NOMO-1 treated with dmso at 0.1 percent for 144 hours (cell line): ENCODE data around the gene IL17RE.
A peak's percentile ranks its signal among the peaks of the same experiment; 100 is the strongest.
"Not testable (repeated sequence)": the region's sequence is repeated elsewhere in the genome, so short reads cannot be mapped to it uniquely, and the experiment has no call there.

Experiments
- DNase-seq: peaks from one replicate; lab custom pipeline; 2025; ENCODE audit not compliant: unreplicated experiment; lab: John Stamatoyannopoulos, UW

The IL17RE gene

GRCh38 chr3:9932843-9933560 lies 30.4 kb downstream of the IL17RE start:
- peak; percentile 81 for DNase-seq

- DNase-seq, result peak; percentile 96
Observed at GRCh38 chr3:9933561-9934234, 31.1 kb downstream of the IL17RE start, which contains the start of gene CRELD1. Gene CRELD1, plus strand, starts transcription at chr3:9933834. Its CDS starts 605 bp downstream, at chr3:9934439.

GRCh38 chr3:9934235-9934621 lies 31.6 kb downstream of the IL17RE start:
- no peak for DNase-seq

- no peak for DNase-seq
Observed at GRCh38 chr3:9934993-9935392, 32.3 kb downstream of the IL17RE start.

- no peak for DNase-seq
Observed at GRCh38 chr3:9935966-9936510, 33.4 kb downstream of the IL17RE start.

GRCh38 chr3:9937486-9938238 lies 35.0 kb downstream of the IL17RE start:
- no peak for DNase-seq

GRCh38 chr3:9938966-9939365 lies 36.3 kb downstream of the IL17RE start:
- no peak for DNase-seq

- not testable (repeated sequence) for DNase-seq
Observed at GRCh38 chr3:9939906-9940305, 37.3 kb downstream of the IL17RE start.

GRCh38 chr3:9940746-9941145 lies 38.1 kb downstream of the IL17RE start:
- no peak for DNase-seq

- DNase-seq, result no peak
Observed at GRCh38 chr3:9942164-9942563, 39.5 kb downstream of the IL17RE start.

GRCh38 chr3:9942934-9943690 lies 40.5 kb downstream of the IL17RE start:
- no peak for DNase-seq

- DNase-seq, result no peak
Observed at GRCh38 chr3:9944271-9944670, 41.6 kb downstream of the IL17RE start.

GRCh38 chr3:9945358-9945757 lies 42.7 kb downstream of the IL17RE start:
- DNase-seq, result no peak

GRCh38 chr3:9946112-9947024 lies 43.7 kb downstream of the IL17RE start:
- no peak for DNase-seq

- DNase-seq, result no peak
Observed at GRCh38 chr3:9947025-9947995, 44.7 kb downstream of the IL17RE start.

GRCh38 chr3:9948586-9948985 lies 45.9 kb downstream of the IL17RE start:
- no peak for DNase-seq

- DNase-seq, result no peak
Observed at GRCh38 chr3:9949115-9949514, 46.5 kb downstream of the IL17RE start.

- DNase-seq, result no peak
Observed at GRCh38 chr3:9949626-9950025, 47.0 kb downstream of the IL17RE start.

- DNase-seq, result no peak
Observed at GRCh38 chr3:9951126-9951525, 48.5 kb downstream of the IL17RE start.
